ENCODE results near the gene GALM.

The GALM gene

DNA sequence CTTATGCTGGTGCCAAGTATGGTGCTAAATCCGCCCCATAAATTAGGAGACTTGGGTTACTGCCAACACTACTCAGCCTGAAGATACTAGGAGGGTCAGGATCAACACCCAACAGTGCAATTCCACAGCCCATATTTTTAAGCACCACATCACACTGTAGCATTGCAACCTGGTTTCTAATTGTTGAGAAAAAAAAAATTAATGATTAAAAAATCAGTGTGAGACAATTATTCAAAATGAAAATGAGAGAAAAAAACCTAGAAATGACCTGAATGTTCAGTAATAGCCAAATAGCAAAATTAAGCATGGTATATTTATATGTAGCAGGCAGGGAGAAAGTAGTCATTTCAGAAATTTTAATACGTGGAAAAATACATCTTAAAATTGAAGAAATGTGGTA, 33.9 kb upstream of the GALM start:
- TF ChIP-seq, protein P1, sequence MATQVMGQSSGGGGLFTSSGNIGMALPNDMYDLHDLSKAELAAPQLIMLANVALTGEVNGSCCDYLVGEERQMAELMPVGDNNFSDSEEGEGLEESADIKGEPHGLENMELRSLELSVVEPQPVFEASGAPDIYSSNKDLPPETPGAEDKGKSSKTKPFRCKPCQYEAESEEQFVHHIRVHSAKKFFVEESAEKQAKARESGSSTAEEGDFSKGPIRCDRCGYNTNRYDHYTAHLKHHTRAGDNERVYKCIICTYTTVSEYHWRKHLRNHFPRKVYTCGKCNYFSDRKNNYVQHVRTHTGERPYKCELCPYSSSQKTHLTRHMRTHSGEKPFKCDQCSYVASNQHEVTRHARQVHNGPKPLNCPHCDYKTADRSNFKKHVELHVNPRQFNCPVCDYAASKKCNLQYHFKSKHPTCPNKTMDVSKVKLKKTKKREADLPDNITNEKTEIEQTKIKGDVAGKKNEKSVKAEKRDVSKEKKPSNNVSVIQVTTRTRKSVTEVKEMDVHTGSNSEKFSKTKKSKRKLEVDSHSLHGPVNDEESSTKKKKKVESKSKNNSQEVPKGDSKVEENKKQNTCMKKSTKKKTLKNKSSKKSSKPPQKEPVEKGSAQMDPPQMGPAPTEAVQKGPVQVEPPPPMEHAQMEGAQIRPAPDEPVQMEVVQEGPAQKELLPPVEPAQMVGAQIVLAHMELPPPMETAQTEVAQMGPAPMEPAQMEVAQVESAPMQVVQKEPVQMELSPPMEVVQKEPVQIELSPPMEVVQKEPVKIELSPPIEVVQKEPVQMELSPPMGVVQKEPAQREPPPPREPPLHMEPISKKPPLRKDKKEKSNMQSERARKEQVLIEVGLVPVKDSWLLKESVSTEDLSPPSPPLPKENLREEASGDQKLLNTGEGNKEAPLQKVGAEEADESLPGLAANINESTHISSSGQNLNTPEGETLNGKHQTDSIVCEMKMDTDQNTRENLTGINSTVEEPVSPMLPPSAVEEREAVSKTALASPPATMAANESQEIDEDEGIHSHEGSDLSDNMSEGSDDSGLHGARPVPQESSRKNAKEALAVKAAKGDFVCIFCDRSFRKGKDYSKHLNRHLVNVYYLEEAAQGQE (IDR thresholded peaks at IDR 0.05; ENCODE audit: insufficient read depth in 1 of 2, low read depth in 2 of 2, low read length in 2 of 2), result no peak
- no peak for TF ChIP-seq POLR2AphosphoS5 (IDR thresholded peaks at IDR 0.05; ENCODE audit: low read depth, low read length)
- TF ChIP-seq SIN3A (IDR thresholded peaks at IDR 0.05; ENCODE audit: borderline replicate concordance, insufficient read depth, low read length), result no peak
- no peak for TF ChIP-seq FOXP2 (optimal IDR thresholded peaks at IDR 0.05; ENCODE audit: borderline replicate concordance, extremely low read depth, extremely low read length, insufficient read depth)
- TF ChIP-seq TAF1 (IDR thresholded peaks at IDR 0.05; ENCODE audit: borderline replicate concordance, insufficient read depth, low read length), result no peak

DNA sequence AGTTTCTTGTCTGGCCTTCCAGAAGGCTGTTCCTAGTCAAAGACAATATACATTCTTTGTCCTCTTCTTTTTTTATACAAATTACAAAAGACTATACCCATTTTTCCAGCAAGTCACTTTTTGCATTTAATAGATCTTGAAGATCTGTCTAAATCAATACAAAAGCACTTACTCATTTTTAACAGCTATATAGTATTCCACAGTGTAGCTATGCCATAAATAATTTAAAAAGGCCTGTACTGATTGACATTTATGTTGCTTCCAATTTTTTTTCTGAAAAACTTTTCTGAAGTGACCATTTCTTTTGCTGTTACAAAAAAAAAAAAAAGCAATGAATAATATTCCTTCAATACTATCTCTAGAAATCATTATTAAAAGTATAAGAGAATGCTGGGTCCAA, 32.9 kb upstream of the GALM start:
- TF ChIP-seq SIN3A (IDR thresholded peaks at IDR 0.05; ENCODE audit: borderline replicate concordance, insufficient read depth, low read length) (no peak), TAF1 (IDR thresholded peaks at IDR 0.05; ENCODE audit: borderline replicate concordance, insufficient read depth, low read length) (no peak), POLR2AphosphoS5 (IDR thresholded peaks at IDR 0.05; ENCODE audit: low read depth, low read length) (no peak), FOXP2 (optimal IDR thresholded peaks at IDR 0.05; ENCODE audit: borderline replicate concordance, extremely low read depth, extremely low read length, insufficient read depth) (no peak)
- TF ChIP-seq, protein P1 (IDR thresholded peaks at IDR 0.05; ENCODE audit: insufficient read depth in 1 of 2, low read depth in 2 of 2, low read length in 2 of 2), result no peak

DNA sequence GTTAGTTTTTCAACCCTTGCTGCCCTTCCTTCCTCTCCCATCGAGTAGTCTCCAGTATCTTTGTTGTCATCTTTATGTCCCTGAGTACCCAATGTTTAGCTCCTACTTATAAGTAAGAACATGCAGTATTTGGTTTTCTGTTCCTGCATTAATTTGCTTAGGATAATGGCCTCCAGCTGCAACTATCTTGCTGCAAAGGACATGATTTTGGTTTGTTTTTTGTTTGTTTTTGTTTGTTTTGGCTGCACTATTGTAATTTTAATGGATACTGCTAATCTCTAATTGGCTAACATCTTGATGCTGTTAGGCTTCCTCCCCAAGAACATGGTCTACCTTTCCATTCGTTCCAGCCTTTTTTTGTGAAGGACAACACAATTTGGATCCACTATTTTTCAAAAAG, 32.0 kb upstream of the GALM start:
- TF ChIP-seq TAF1 (IDR thresholded peaks at IDR 0.05; ENCODE audit: borderline replicate concordance, insufficient read depth, low read length) (no peak), POLR2AphosphoS5 (IDR thresholded peaks at IDR 0.05; ENCODE audit: low read depth, low read length) (no peak), FOXP2 (optimal IDR thresholded peaks at IDR 0.05; ENCODE audit: borderline replicate concordance, extremely low read depth, extremely low read length, insufficient read depth) (no peak), SIN3A (IDR thresholded peaks at IDR 0.05; ENCODE audit: borderline replicate concordance, insufficient read depth, low read length) (no peak)
- TF ChIP-seq, protein P1 (IDR thresholded peaks at IDR 0.05; ENCODE audit: insufficient read depth in 1 of 2, low read depth in 2 of 2, low read length in 2 of 2), result no peak

DNA sequence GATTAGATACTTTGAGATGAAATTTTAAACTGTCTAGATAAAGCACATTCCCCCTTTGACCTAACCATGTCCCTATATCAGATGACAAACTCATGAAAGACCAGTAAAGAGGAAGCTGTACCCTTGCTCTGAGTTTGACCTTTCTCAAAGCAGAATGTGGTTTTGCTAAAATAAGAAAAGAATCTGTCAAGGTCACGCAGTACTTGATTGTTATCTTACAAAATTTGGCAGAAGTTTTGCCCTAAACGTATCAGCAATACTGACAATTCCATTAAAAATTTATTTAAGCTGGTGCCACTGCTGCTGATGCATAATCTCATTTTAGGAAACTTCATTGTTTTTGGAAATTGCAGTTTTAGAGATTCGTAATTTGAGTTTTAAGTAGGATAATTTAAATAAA, 31.2 kb upstream of the GALM start:
- TF ChIP-seq FOXP2 (optimal IDR thresholded peaks at IDR 0.05; ENCODE audit: borderline replicate concordance, extremely low read depth, extremely low read length, insufficient read depth) (no peak), TAF1 (IDR thresholded peaks at IDR 0.05; ENCODE audit: borderline replicate concordance, insufficient read depth, low read length) (no peak), POLR2AphosphoS5 (IDR thresholded peaks at IDR 0.05; ENCODE audit: low read depth, low read length) (no peak), SIN3A (IDR thresholded peaks at IDR 0.05; ENCODE audit: borderline replicate concordance, insufficient read depth, low read length) (no peak)
- TF ChIP-seq, protein P1 (IDR thresholded peaks at IDR 0.05; ENCODE audit: insufficient read depth in 1 of 2, low read depth in 2 of 2, low read length in 2 of 2), result no peak

DNA sequence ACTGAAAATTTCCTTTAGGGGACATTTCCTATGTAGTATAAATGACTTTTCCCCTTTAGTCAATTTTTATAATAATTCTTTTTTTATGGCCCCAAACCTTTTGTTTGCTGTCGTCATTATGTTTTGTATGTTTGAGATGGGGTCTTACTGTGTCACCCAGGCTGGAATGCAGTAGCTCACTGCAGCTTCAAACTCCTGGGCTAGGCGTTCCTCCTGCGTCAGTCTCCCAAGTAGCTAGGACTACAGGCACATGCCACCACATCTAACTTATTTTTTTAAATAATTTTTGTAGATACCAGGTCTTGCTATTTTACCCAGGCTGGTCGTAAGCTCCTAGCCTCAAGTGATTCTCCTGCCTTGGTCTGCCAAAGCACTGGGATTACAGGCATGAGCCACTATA, 30.8 kb upstream of the GALM start:
- TF ChIP-seq FOXP2 (optimal IDR thresholded peaks at IDR 0.05; ENCODE audit: borderline replicate concordance, extremely low read depth, extremely low read length, insufficient read depth) (no peak), POLR2AphosphoS5 (IDR thresholded peaks at IDR 0.05; ENCODE audit: low read depth, low read length) (no peak), TAF1 (IDR thresholded peaks at IDR 0.05; ENCODE audit: borderline replicate concordance, insufficient read depth, low read length) (no peak), SIN3A (IDR thresholded peaks at IDR 0.05; ENCODE audit: borderline replicate concordance, insufficient read depth, low read length) (no peak)
- TF ChIP-seq, protein P1 (IDR thresholded peaks at IDR 0.05; ENCODE audit: insufficient read depth in 1 of 2, low read depth in 2 of 2, low read length in 2 of 2), result no peak

Measured in PFSK-1 (cell line).